ENCODE results near the gene GSTCD.
A peak's percentile ranks its signal among the peaks of the same experiment; 100 is the strongest.

Gene GSTCD

DNA sequence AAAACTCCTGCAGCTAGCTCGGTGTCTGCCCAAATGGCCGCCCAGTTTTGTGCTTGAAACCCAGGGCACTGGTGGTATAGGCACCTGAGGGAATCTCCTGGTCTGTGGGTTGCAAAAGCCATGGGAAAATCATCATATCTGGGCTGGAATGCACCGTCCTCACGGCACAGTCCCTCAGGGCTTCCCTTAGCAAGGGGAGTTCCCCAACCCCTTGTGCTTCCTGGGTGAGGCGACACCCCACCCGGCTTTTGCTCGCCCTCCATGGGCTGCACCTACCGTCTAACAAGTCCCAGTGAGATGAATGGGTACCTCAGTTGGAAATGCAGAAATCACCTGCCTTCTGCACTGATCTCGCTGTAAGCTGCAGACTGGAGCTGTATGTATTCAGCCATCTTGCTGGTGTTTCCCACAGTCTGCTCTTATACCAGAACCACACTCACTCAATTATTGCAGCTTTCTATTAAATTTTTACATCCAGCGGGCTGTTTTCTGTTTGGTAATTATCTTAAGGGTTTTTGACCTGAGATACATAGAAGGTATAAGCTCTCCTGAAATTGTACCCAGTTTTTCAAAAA, 150.0 kb downstream of the GSTCD start:
- DNase-seq: no peak
- in situ Hi-C loops (cut with MboI; ENCODE audit: low pct_unique_long_range_greater_than_20kb, low sequenced_read_pairs): no loop called here

DNA sequence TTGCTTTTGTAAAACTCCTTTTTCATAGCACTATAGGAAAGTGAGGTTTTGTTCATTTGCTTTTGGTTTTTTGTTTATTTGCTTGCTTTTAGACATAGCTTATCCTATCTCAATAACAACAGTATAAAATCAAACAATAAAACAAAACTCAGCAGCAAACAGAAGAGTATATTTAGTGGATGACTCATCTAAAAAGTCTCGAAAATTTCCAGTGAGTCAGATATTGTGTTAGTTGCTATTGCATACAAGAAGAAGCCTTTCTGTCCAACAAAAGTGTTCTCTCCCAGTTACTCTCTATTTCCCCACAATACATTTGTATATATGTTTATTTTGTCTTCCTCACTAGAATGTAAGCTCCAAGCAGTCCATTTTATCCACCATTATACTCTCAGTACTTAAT, 150.6 kb downstream of the GSTCD start:
- DNase-seq: no peak
- in situ Hi-C loops (cut with MboI; ENCODE audit: low pct_unique_long_range_greater_than_20kb, low sequenced_read_pairs): no loop called here

GRCh38 chr4:105870963-105871362, 162.4 kb downstream of the GSTCD start:
- in situ Hi-C loops (cut with MboI; ENCODE audit: low pct_unique_long_range_greater_than_20kb, low sequenced_read_pairs): no loop called here
- no peak for DNase-seq

DNA sequence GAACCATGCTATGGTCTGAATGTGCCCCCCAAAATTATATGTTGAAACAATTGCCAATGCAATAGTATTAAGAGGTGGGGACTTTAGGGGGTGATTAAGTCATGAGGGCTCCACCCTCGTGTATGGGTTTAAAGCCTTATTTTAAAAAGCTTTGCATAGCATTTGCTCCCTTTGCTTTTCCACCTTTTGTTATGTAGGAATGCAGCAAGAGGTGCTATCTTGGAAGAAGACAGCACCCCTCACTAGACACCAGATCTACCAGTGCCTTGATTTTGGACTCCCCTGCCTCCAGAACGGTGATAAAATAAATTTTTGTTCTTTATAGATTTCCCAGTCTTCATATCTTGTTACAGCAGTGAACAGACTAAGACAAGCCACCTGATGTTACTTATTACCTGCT, 163.4 kb downstream of the GSTCD start:
- in situ Hi-C loops (cut with MboI; ENCODE audit: low pct_unique_long_range_greater_than_20kb, low sequenced_read_pairs): no loop called here
- DNase-seq: no peak

- no peak for DNase-seq
- in situ Hi-C loops (cut with MboI; ENCODE audit: low pct_unique_long_range_greater_than_20kb, low sequenced_read_pairs): no loop called here
These were observed 166.6 kb downstream of the GSTCD start for GRCh38 chr4:105875233-105875632.

- no peak for DNase-seq
- in situ Hi-C loops (cut with MboI; ENCODE audit: low pct_unique_long_range_greater_than_20kb, low sequenced_read_pairs): no loop called here
These were observed 170.1 kb downstream of the GSTCD start for GRCh38 chr4:105878668-105879067.

GRCh38 chr4:105887508-105887907, 178.9 kb downstream of the GSTCD start:
- in situ Hi-C loops (cut with MboI; ENCODE audit: low pct_unique_long_range_greater_than_20kb, low sequenced_read_pairs): no loop called here
- no peak for DNase-seq

DNA sequence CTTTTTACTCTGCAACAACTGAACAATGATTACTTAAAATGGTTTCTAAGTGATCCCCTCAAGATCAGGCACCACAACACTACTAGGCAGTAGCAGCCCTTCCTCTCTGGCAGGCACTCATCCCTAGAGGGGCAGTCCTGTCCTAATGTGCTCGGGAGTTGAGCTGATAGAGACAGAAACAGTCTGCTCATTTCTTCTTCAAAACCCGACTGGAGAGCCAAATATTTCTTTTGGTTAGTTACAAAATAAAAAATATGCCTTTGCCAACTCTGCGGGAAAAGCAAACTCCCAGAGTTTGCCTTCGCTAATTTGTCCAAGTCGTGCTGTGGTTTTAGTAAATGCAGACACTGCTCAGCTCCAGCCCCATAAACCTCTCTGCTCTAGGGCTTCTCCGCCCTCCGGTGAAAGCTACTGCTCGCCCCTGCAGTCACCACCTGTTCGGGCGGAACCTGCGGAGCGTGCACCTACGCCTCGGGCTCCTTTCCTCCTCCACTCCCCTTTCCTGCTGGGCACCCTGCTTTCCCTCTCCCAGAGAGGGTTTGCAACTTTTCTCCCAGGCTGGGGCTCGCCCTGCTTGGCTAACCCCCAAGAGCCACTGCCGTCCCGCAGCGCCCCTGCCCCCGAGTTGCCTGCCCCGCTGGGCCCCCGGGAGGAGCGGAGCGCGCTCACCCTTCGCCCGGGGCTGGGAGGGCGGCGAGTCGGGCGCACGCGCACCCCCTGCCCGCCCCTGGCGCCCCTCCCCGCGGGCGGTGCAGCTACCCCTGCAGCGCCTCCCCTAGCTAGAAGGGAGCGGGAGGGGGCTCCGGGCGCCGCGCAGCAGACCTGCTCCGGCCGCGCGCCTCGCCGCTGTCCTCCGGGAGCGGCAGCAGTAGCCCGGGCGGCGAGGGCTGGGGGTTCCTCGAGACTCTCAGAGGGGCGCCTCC, 186.3 kb downstream of the GSTCD start, which contains the start of gene NPNT:
Gene NPNT, plus strand, starts transcription at position 812 of the 923 bp plus-strand sequence. CDS start 182 bp downstream, outside the sequence.
- DNase-seq: peak; percentile 35
- in situ Hi-C loops (cut with MboI; ENCODE audit: low pct_unique_long_range_greater_than_20kb, low sequenced_read_pairs): no loop called here

DNA sequence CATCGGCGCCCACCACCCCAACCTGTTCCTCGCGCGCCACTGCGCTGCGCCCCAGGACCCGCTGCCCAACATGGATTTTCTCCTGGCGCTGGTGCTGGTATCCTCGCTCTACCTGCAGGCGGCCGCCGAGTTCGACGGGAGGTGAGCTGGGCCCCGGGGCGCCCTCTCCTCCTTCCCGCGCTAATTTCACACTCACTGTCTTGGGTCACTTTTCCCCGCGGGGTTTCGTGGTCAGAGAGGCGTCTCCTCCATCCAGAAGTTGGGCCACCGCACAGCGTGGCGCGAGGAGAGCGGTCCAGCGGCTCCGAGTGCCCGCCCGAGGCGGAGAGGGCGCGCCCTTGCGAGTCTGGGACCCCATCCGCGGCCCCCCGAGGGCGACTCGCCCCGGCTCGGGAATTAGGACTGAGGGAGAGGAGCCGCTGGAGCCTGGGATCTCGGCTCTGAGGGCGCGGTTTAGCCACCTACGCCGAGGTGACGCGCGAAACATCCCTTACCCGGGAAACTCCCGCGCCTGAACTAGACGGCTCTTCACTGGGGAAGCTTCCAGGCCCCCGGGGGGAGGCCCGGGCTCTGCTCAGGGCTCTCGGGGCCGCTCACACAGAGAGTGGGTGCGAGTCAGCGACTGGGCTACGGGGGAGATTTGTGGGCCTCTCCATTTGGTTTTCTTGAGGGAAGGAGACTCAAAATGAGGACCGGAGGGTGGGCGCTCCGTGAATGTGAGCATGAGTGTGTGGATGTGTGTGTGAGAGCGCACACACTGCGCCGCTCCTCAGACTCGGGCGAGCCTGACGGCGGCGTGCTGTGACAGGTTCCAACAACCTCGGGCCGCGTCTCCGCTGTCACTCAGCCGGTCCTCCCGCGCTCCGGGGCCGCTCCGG, 187.2 kb downstream of the GSTCD start:
- in situ Hi-C loops (cut with MboI; ENCODE audit: low pct_unique_long_range_greater_than_20kb, low sequenced_read_pairs): no loop called here
- peak; percentile 32 for DNase-seq

- peak; percentile 19 for DNase-seq
- in situ Hi-C loops (cut with MboI; ENCODE audit: low pct_unique_long_range_greater_than_20kb, low sequenced_read_pairs): no loop called here
These were observed 187.9 kb downstream of the GSTCD start for GRCh38 chr4:105896461-105896942.
